Measurements from ENCODE around the gene PLEKHM3.

- TF ChIP-seq, protein P1, sequence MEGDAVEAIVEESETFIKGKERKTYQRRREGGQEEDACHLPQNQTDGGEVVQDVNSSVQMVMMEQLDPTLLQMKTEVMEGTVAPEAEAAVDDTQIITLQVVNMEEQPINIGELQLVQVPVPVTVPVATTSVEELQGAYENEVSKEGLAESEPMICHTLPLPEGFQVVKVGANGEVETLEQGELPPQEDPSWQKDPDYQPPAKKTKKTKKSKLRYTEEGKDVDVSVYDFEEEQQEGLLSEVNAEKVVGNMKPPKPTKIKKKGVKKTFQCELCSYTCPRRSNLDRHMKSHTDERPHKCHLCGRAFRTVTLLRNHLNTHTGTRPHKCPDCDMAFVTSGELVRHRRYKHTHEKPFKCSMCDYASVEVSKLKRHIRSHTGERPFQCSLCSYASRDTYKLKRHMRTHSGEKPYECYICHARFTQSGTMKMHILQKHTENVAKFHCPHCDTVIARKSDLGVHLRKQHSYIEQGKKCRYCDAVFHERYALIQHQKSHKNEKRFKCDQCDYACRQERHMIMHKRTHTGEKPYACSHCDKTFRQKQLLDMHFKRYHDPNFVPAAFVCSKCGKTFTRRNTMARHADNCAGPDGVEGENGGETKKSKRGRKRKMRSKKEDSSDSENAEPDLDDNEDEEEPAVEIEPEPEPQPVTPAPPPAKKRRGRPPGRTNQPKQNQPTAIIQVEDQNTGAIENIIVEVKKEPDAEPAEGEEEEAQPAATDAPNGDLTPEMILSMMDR (IDR thresholded peaks at IDR 0.05; ENCODE audit: low read depth, low read length) = no peak
- no peak for TF ChIP-seq EZH2phosphoT487 (IDR thresholded peaks at IDR 0.05; ENCODE audit: low read depth)
Measured at GRCh38 chr2:207974216-207974605, 51.1 kb downstream of the PLEKHM3 start.

Measured in OCI-LY3 (cell line).